Measurements from ENCODE around the gene PALLD.

Gene PALLD

DNA sequence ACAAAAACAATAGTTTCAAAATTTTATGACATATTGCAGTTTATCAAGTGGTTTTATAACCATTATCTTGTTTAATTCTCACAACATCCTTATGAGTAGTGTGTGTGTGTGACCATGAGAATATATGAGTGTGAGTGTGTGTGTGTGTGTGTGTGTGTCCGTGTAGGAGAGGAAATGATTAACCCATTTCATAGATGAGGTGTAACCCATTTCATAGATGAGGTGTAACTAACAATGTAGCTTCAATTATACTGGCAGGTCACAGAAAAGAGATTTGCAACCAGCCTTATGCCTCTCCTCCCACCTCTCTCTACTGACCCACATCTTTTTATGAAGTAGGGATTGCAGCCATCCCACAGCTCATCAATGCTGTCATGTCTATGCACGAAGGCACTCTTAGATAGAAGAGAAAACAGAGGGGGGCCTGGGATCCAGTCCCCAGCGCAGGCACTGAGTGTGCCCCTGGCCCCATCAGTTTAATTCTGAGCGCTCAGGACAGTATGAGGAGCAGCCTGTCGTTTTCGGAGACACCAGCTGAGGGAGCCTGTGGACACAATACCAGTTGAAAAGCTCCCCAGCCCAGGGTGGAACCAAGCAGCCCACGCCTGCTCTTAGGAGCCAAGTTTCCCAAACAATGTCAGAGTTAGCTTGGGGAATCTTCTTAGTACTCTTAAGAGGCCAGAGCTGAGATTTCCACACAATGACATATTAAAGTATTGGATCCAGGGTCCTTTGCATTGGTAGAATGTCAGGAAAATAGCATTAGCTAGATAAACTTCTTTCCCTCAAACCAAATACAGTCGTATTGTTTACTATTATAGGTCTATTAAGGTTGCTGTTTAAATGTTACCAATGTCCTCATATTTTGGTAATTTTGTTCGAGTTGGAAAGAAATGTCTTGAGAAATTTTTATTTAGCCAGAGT, 88.6 kb downstream of the PALLD start:
- in situ Hi-C loops (cut with MboI; ENCODE audit: low sequenced_read_pairs), result no loop called here

GRCh38 chr4:168586926-168587325, 90.1 kb downstream of the PALLD start:
- in situ Hi-C loops (cut with MboI; ENCODE audit: low sequenced_read_pairs), result no loop called here

DNA sequence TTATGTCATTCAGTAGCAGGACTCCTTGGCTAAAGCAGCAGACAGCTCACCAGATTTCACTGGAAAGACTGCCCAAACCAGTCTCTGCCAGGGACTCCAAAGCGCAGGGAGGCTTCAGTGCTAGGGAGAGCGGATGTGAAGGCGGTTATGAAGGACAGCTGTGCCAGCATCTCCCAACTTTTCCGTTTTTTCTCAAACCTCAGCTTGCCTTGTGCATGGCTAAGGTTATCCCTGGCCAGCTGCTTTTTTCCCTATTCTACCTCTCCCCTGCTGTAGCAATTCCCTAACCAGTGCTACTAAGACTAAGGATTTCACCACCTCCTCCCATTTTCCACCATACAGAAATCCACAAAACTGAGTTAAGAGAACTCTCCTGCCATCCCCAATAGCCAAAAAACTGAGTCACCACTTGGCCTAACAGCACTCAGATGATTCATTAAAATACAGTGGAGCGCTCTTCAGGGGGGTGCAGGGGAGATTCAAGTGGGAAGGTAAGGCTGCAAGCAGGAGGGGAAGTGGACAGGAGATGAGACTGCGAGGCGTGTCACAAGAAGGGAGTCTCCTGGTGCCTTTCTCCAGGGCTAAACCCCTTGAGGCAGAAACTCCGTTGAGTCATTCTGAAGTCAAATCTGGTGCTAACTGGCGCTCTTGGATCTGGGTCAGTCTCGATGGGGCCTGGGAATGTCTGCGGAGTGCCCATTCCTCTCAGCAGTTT, 90.7 kb downstream of the PALLD start:
- in situ Hi-C loops (cut with MboI; ENCODE audit: low sequenced_read_pairs), result no loop called here

DNA sequence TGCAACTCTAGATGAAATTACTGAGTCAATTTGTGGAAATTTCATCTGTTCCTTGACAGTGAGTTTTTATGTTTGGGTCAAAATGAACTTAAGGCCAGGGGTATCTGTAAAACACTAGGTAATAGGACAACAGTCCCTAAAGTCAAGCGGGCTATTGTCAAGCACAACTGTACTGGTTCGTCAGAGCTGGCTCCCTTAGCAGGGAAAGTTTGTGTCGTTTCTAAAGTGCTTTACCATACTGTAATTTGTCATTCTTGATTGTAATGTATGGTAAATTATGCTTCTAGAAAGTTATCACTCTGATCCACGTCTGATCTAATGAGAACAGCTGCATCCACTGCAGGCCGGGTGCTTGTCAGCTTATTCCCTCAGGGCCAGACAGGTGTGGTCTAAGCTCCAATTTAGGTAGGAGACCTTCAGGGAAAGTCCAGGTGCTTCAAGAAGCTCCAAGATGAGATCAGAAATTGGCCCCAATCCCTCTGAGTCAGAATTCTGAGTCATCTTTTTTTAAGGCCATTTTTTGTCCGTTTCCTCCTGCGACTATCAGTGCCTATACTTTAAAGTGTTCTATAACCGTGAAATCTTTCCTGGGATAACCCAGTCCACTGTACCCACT, 92.2 kb downstream of the PALLD start:
- in situ Hi-C loops (cut with MboI; ENCODE audit: low sequenced_read_pairs), result no loop called here

GRCh38 chr4:168592676-168593075, 95.8 kb downstream of the PALLD start:
- in situ Hi-C loops (cut with MboI; ENCODE audit: low sequenced_read_pairs), result no loop called here

DNA sequence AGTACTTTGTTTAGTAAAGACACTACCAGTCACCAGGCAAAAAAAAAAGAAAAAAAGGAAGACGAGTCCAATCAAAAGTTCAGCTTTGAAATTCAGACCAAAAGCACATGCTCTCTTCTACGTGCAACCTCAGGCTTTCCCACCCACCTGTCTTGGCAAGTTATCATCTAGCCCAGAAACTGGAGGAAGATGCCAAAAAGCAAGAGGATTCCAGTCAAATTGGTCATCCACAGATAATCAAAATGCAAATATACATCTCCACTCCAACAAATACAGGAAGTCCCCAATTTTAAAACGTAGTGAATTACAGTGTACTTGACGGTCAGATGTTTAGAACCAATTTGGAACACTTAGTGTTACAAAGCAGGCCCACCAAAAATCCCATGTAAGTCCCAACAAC, 96.5 kb downstream of the PALLD start:
- in situ Hi-C loops (cut with MboI; ENCODE audit: low sequenced_read_pairs), result no loop called here

DNA sequence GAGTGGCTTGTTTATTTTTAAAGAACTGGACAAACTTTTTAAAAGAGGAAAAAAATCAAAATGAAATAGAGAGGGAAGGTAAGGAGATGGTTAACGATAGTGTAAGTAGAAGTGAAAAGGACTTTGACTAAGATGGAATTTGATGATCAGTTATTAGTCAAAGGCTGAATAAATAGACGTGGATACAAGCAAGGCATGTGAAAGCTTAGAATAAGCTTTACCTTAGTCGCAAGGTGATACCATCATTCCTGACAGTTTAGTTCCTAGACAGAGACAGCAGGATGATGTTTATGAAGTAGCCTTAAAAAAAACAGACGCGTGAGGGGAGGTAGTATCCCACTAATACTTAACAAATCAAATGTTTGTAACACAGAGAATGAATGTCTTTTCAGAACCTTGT, 97.3 kb downstream of the PALLD start:
- in situ Hi-C loops (cut with MboI; ENCODE audit: low sequenced_read_pairs), result no loop called here

DNA sequence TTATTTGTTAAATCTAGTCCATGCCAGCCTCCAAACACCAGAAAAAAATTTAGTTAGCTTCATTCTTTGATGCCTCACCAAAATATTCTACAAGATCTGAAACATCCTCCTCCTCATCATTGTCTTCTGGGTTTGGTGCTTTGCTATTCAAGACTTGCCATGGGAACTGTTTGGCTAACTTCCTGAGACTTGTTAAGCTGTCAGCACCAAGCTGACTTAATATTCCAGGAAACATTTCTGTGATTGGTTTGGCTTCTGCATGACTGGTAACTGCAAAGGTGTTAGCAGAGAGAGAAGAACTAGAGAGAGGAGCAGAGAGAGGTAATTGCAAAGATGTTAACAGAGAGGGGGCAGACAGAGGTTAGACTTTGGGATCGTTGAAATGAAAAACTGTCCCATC, 101.3 kb downstream of the PALLD start:
- in situ Hi-C loops (cut with MboI; ENCODE audit: low sequenced_read_pairs), result no loop called here

- in situ Hi-C loops (cut with MboI; ENCODE audit: low sequenced_read_pairs), result no loop called here
These were observed 104.1 kb downstream of the PALLD start for GRCh38 chr4:168600796-168601583.

DNA sequence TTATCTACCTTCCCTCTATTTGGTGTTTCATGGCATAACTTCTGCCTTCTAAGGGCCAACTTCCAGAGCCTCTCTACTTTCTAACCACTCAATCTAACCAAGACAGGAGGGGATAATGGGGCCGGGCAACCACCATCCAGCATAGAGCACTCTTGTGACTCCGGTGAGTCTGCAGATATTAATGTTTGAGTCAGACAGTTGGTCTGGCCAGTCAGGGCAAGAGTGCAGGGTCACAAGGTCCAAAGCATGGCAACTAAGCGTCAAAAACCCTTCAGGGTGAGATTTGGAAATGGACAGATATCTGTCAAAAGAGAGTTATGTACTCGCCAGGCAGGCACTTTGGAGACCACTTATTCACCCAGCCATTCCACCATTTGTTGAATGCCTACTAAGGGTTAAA, 105.0 kb downstream of the PALLD start:
- in situ Hi-C loops (cut with MboI; ENCODE audit: low sequenced_read_pairs), result no loop called here

GRCh38 chr4:168604496-168605373, 107.9 kb downstream of the PALLD start:
- in situ Hi-C loops (cut with MboI; ENCODE audit: low sequenced_read_pairs), result no loop called here

- in situ Hi-C loops (cut with MboI; ENCODE audit: low sequenced_read_pairs), result no loop called here
These were observed 108.6 kb downstream of the PALLD start for GRCh38 chr4:168605411-168605810.

DNA sequence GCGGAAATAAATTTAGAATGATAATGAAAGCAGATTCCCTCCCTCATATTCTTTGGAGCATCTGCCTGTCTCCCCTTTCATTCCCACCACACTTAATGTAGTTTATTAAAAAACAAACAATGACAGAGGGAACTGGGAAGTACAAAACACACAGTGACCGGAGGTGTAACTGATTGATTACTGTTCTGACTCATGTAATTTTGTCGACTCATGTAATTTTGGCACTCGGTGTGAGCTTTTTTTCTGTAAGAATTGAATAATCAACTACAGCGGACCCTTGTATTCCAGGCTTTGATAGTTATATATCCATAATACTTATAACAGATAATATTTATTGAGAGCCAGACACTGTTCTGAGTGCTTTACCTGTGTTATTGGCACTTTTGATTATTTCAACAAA, 110.4 kb downstream of the PALLD start:
- in situ Hi-C loops (cut with MboI; ENCODE audit: low sequenced_read_pairs), result no loop called here

DNA sequence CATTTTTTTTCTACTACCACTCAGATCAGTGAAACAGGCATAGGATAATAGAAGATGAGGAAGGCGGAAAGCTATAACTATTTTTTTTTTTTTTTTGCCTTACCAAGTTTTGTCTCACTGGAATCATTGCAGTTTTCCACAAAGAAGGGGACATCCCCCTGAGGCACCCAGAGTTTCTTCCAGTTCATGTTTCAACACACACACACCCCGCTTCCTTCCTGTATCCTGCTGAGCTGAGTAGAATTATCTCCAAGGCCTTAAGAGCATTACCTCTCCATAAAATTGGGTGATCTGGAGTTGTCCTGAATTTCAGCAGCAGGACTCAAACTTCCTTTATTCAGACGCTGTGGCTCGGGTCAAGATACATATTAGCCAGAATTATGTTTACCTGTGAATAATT, 111.9 kb downstream of the PALLD start:
- in situ Hi-C loops (cut with MboI; ENCODE audit: low sequenced_read_pairs), result no loop called here

- in situ Hi-C loops (cut with MboI; ENCODE audit: low sequenced_read_pairs), result no loop called here
These were observed 112.5 kb downstream of the PALLD start for GRCh38 chr4:168609369-168609768.

- in situ Hi-C loops (cut with MboI; ENCODE audit: low sequenced_read_pairs), result no loop called here
These were observed 114.2 kb downstream of the PALLD start for GRCh38 chr4:168610911-168611530.

DNA sequence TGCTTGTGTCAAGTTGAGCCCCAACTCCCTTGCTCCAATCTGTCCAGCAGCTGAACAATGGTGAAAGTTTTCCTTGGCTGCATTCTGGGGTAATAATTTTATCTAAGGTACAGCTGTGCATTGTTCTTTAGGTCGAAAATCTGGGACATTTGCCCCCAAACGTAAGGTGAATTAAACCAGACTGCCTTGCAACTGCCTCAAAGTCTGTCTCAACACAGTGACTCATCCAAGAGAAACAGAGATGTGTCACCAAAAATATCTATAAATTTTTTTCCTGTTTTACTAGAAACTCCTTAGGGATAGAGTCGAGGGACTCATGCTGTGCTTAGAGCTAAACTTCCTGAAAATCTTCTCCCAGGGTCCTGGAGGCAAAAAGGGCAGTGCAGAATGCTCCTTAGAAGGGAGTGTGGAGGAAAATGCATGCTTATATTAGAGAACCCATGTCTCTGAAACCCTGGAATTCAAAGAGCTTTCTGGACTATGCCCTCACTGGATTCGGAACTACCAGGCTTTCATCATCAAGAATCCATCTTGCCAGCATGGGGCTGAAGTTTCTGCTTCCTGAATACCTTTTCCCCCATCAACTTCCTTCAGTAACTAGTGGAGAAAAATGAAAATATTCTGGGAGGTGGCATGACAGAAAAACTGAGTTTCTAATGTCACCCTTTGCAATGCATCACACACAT, 115.7 kb downstream of the PALLD start:
- in situ Hi-C loops (cut with MboI; ENCODE audit: low sequenced_read_pairs), result no loop called here

DNA sequence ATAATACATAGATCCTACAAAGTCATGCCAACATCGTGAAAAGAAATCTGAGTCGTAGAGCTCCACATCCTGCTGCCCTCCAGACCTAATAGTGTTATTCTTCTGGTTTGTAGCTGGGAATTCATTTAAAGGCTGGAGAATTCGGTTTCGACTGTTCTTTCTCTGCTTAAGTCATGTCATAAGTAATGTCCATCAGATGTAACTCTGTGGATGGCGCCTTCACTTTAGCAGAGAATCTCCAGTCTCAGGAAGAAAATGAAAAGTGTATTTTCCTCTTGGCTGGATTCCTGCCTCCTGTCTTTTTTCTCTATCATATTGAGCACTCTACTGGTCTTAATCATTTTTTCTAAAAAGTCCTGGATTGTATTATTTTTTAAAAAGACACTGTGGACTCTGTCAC, 117.0 kb downstream of the PALLD start:
- in situ Hi-C loops (cut with MboI; ENCODE audit: low sequenced_read_pairs), result no loop called here

Measured in hTERT RPE-1 (cell line).